Measurements from ENCODE around the gene WNT10A.
"Not testable (repeated sequence)": the region's sequence is repeated elsewhere in the genome, so short reads cannot be mapped to it uniquely, and the experiment has no call there.

WNT10A gene

GRCh38 chr2:218893349-218894150 is 12.9 kb downstream of the WNT10A start:
- DNase-seq (ENCODE audit: low read depth in 2 of 2) = no peak

GRCh38 chr2:218894151-218894879 is 13.7 kb downstream of the WNT10A start:
- DNase-seq (ENCODE audit: low read depth in 2 of 2) = no peak

- DNase-seq (ENCODE audit: low read depth in 2 of 2) = no peak
These were observed 14.2 kb downstream of the WNT10A start for GRCh38 chr2:218894880-218895157.

- DNase-seq (ENCODE audit: low read depth in 2 of 2) = no peak
These were observed 14.7 kb downstream of the WNT10A start for GRCh38 chr2:218895326-218895725.

GRCh38 chr2:218895759-218896500 is 15.3 kb downstream of the WNT10A start:
- no peak for DNase-seq (ENCODE audit: low read depth in 2 of 2)

GRCh38 chr2:218896501-218897393 is 16.1 kb downstream of the WNT10A start:
- peak; percentile 77 to 85 for DNase-seq (ENCODE audit: low read depth in 2 of 2)

- no peak for DNase-seq (ENCODE audit: low read depth in 2 of 2)
These were observed 16.9 kb downstream of the WNT10A start for GRCh38 chr2:218897394-218898108.

GRCh38 chr2:218898109-218898878 is 17.6 kb downstream of the WNT10A start:
- DNase-seq (ENCODE audit: low read depth in 2 of 2) = peak; percentile 61 to 68

GRCh38 chr2:218899147-218899546 is 18.5 kb downstream of the WNT10A start:
- DNase-seq (ENCODE audit: low read depth in 2 of 2) = no peak

- DNase-seq (ENCODE audit: low read depth in 2 of 2) = no peak
These were observed 21.8 kb downstream of the WNT10A start for GRCh38 chr2:218902427-218902826.

- DNase-seq (ENCODE audit: low read depth in 2 of 2) = no peak
These were observed 23.5 kb downstream of the WNT10A start for GRCh38 chr2:218904176-218904575.

- DNase-seq (ENCODE audit: low read depth in 2 of 2) = peak; percentile 75 to 80
These were observed 28.3 kb downstream of the WNT10A start for GRCh38 chr2:218908721-218909619.

GRCh38 chr2:218910741-218911140 is 30.1 kb downstream of the WNT10A start:
- DNase-seq (ENCODE audit: low read depth in 2 of 2) = no peak

GRCh38 chr2:218920504-218920903 is 39.9 kb downstream of the WNT10A start:
- no peak for DNase-seq (ENCODE audit: low read depth in 2 of 2)

- DNase-seq (ENCODE audit: low read depth in 2 of 2) = no peak
These were observed 44.1 kb downstream of the WNT10A start for GRCh38 chr2:218924757-218925156.

- DNase-seq (ENCODE audit: low read depth in 2 of 2) = no peak
These were observed 44.8 kb downstream of the WNT10A start for GRCh38 chr2:218925434-218925833.

GRCh38 chr2:218927422-218927821 is 46.8 kb downstream of the WNT10A start:
- no peak for DNase-seq (ENCODE audit: low read depth in 2 of 2)

- DNase-seq (ENCODE audit: low read depth in 2 of 2) = no peak
These were observed 47.2 kb downstream of the WNT10A start for GRCh38 chr2:218927876-218928275.

GRCh38 chr2:218930488-218930887 is 49.8 kb downstream of the WNT10A start:
- DNase-seq (ENCODE audit: low read depth in 2 of 2) = not testable (repeated sequence)

All from activated CD8-positive, alpha-beta memory T cell treated with anti-CD3 and anti-CD28 coated beads for 4 hours (primary cell).